ENCODE measurements around the gene RIMOC1. TPM values are rescaled to one million over a fixed set of nuclear protein-coding genes. Genes with fewer than 3 reads are reported as not detected.

The RIMOC1 gene
- polyA plus RNA-seq, 1 donor (not counting 4 experiments of a cell fraction or from before 2014, with no cell fraction given) = 23.7 TPM

GRCh38 chr5:41896230-41896629 is 7.9 kb upstream of the RIMOC1 start:
- Histone ChIP-seq H3K4me3 (ENCODE audit: control insufficient read depth in 2 of 3, extremely low read depth in 1 of 3, insufficient read depth in 2 of 3, low read depth in 1 of 3, low read length in 3 of 3) (no peak overlapping the region), H3K36me3 (ENCODE audit: control insufficient read depth in 2 of 2, extremely low read depth in 1 of 2, insufficient read depth in 2 of 2, low read length in 2 of 2) (no peaks in the 10 kb centered on the region), H3K9ac (ENCODE audit: control insufficient read depth, extremely low read depth, insufficient read depth, low read length) (no peak overlapping the region), H3K4me2 (ENCODE audit: control insufficient read depth, extremely low read depth, insufficient read depth, low read depth, low read length) (no peak overlapping the region), H4K20me1 (ENCODE audit: control insufficient read depth, extremely low read depth, insufficient read depth, low read length) (no peaks in the 10 kb centered on the region), H3K9me3 (ENCODE audit: control insufficient read depth, low read depth, low read length) (no peaks in the 10 kb centered on the region), H3K9me1 (ENCODE audit: control insufficient read depth, extremely low read depth, insufficient read depth, low read length) (no peaks in the 10 kb centered on the region), H3K27ac (ENCODE audit: control insufficient read depth, insufficient read depth, low read length) (no peak overlapping the region), H3K27me3 (ENCODE audit: control insufficient read depth, extremely low read depth, insufficient read depth, low read length) (peaks cover 6% of the 10 kb centered on the region), H3K79me2 (ENCODE audit: control insufficient read depth, insufficient read depth, low read length) (no peaks in the 10 kb centered on the region), H2AFZ (ENCODE audit: control insufficient read depth, low read length) (no peak overlapping the region), H3K4me1 (ENCODE audit: control insufficient read depth, extremely low read depth, insufficient read depth, low read length) (no peaks in the 10 kb centered on the region)
- dilution Hi-C loops (cut with MboI; ENCODE audit: extremely low pct_ligation_motif_present, low sequenced_read_pairs) = no loop called here
- no peak for DNase-seq (ENCODE audit: low read depth, low spot score)
- FAIRE-seq = no peak
- TF ChIP-seq EZH2 (IDR thresholded peaks at IDR 0.05; ENCODE audit: low read length) (no peak), CTCF (optimal IDR thresholded peaks at IDR 0.05 in 1 of 3, IDR thresholded peaks at IDR 0.05 in 1 of 3, conservative IDR thresholded peaks at IDR 0.05 in 1 of 3; ENCODE audit: extremely low read depth in 1 of 3, insufficient read depth in 2 of 3, low read length in 3 of 3) (no peak)

GRCh38 chr5:41903382-41903891 is 707 bp upstream of the RIMOC1 start:
- Histone ChIP-seq H3K27ac (ENCODE audit: control insufficient read depth, insufficient read depth, low read length) (peak overlapping the region; percentile 96), H3K36me3 (ENCODE audit: control insufficient read depth in 2 of 2, extremely low read depth in 1 of 2, insufficient read depth in 2 of 2, low read length in 2 of 2) (no peaks in the 10 kb centered on the region), H4K20me1 (ENCODE audit: control insufficient read depth, extremely low read depth, insufficient read depth, low read length) (no peaks in the 10 kb centered on the region), H3K9me3 (ENCODE audit: control insufficient read depth, low read depth, low read length) (no peaks in the 10 kb centered on the region), H2AFZ (ENCODE audit: control insufficient read depth, low read length) (peak overlapping the region; percentile 93), H3K9me1 (ENCODE audit: control insufficient read depth, extremely low read depth, insufficient read depth, low read length) (no peaks in the 10 kb centered on the region), H3K4me1 (ENCODE audit: control insufficient read depth, extremely low read depth, insufficient read depth, low read length) (peaks cover 11% of the 10 kb centered on the region), H3K27me3 (ENCODE audit: control insufficient read depth, extremely low read depth, insufficient read depth, low read length) (no peaks in the 10 kb centered on the region), H3K4me3 (ENCODE audit: control insufficient read depth in 2 of 3, extremely low read depth in 1 of 3, insufficient read depth in 2 of 3, low read depth in 1 of 3, low read length in 3 of 3) (peak overlapping the region; percentile 78 to 97 (median 92)), H3K79me2 (ENCODE audit: control insufficient read depth, insufficient read depth, low read length) (peaks cover 28% of the 10 kb centered on the region), H3K4me2 (ENCODE audit: control insufficient read depth, extremely low read depth, insufficient read depth, low read depth, low read length) (peak overlapping the region; percentile 90), H3K9ac (ENCODE audit: control insufficient read depth, extremely low read depth, insufficient read depth, low read length) (peak overlapping the region; percentile 99)
- FAIRE-seq (peak; percentile 9), DNase-seq (ENCODE audit: low read depth, low spot score) (no peak)
- TF ChIP-seq EZH2 (IDR thresholded peaks at IDR 0.05; ENCODE audit: low read length) (no peak), CTCF (optimal IDR thresholded peaks at IDR 0.05 in 1 of 3, IDR thresholded peaks at IDR 0.05 in 1 of 3, conservative IDR thresholded peaks at IDR 0.05 in 1 of 3; ENCODE audit: extremely low read depth in 1 of 3, insufficient read depth in 2 of 3, low read length in 3 of 3) (no peak)
- dilution Hi-C loops (cut with MboI; ENCODE audit: extremely low pct_ligation_motif_present, low sequenced_read_pairs) = no loop called here

All from keratinocyte (primary cell).